Cardiac muscle cell (in vitro differentiated cells and primary cell): ENCODE results near the gene ERC2. TPM values are rescaled to one million over a fixed set of nuclear protein-coding genes. Genes with fewer than 3 reads are reported as not detected.

Experiments used
- DNase-seq, 2 donors: peaks; one replicate each; pipeline versions ENCODE4 v3.0.0 to v3.0.0-alpha.2; 2010 to 2017; ENCODE audit warnings: low read depth in 1 of 2, low spot score in 1 of 2
- H3K27ac ChIP-seq: fragments of 200-600 bp; sonication (generic); 2 replicates; pipeline ENCODE4 v1.5.1; 2016
- H3K27me3 ChIP-seq: fragments of 200-600 bp; sonication (generic); 2 replicates; pipeline ENCODE4 v1.6.0; 2016; ENCODE audit warnings: control low read depth
- H3K36me3 ChIP-seq: fragments of 200-600 bp; sonication (generic); 2 replicates; pipeline ENCODE4 v1.5.1; 2016; ENCODE audit warnings: control low read depth
- H3K4me1 ChIP-seq: fragments of 200-600 bp; sonication (generic); 2 replicates; pipeline ENCODE4 v1.8.1; 2017; ENCODE audit warnings: low read depth, mild to moderate bottlenecking, mixed run types
- H3K4me3 ChIP-seq: fragments of 200-600 bp; sonication (generic); 2 replicates; pipeline ENCODE4 v1.5.1; 2016; ENCODE audit warnings: mild to moderate bottlenecking
- H3K9me3 ChIP-seq: fragments of 200-600 bp; sonication (generic); 2 replicates; pipeline ENCODE4 v1.5.1; 2017; ENCODE audit warnings: low read depth, mild to moderate bottlenecking, control low read depth
- CTCF ChIP-seq: IDR thresholded peaks from 2 replicates; pipeline ENCODE4 v1.5.1; 2012; ENCODE audit warnings: low read depth, mild to moderate bottlenecking, low read length
- polyA plus RNA-seq: library from polyadenylated mRNA; unstranded; fragments of >200 nt; fragmentation: Nextera tagmentation; extraction: Ambion mirVana; gene quantifications from 2 replicates; pipeline ENCODE4 v1.2.1, GENCODE V29; 2016
- total RNA-seq: library from RNA; depleted of rRNA; stranded (reverse); fragments of >200 nt; gene quantifications from 2 replicates; pipeline ENCODE4 v1.2.3, GENCODE V29; 2016

ERC2 gene
- total and polyA plus RNA-seq, 2 experiments from 2014 or later = 18.1 to 29.0 TPM

- Histone ChIP-seq H3K27ac (no peak overlapping the region), H3K36me3 (no peaks in the 10 kb centered on the region), H3K4me3 (no peak overlapping the region), H3K27me3 (no peaks in the 10 kb centered on the region), H3K9me3 (no peaks in the 10 kb centered on the region), H3K4me1 (no peaks in the 10 kb centered on the region)
- no peak for TF ChIP-seq CTCF
- DNase-seq = peak in 1 of 2 donors; percentile 1
Measured at GRCh38 chr3:56059731-56060130, 408.5 kb downstream of the ERC2 start.

- no peaks in the 10 kb centered on the region for H3K27me3 ChIP-seq
- H3K4me1 ChIP-seq = no peaks in the 10 kb centered on the region
- no peak for DNase-seq
- H3K27ac ChIP-seq = no peak overlapping the region
- no peaks in the 10 kb centered on the region for H3K9me3 ChIP-seq
- H3K36me3 ChIP-seq = no peaks in the 10 kb centered on the region
- TF ChIP-seq CTCF = no peak
- no peak overlapping the region for H3K4me3 ChIP-seq
Measured at GRCh38 chr3:56055951-56056350, 412.3 kb downstream of the ERC2 start.

- Histone ChIP-seq H3K9me3 (no peaks in the 10 kb centered on the region), H3K27ac (no peak overlapping the region), H3K4me3 (no peak overlapping the region), H3K36me3 (no peaks in the 10 kb centered on the region), H3K4me1 (no peaks in the 10 kb centered on the region), H3K27me3 (no peaks in the 10 kb centered on the region)
- no peak for TF ChIP-seq CTCF
- DNase-seq = peak in 1 of 2 donors; percentile 6
Measured at GRCh38 chr3:56055546-56055945, 412.7 kb downstream of the ERC2 start.

GRCh38 chr3:56054844-56055243, 413.4 kb downstream of the ERC2 start:
- H3K4me3 ChIP-seq = no peak overlapping the region
- no peaks in the 10 kb centered on the region for H3K27me3 ChIP-seq
- H3K9me3 ChIP-seq = no peaks in the 10 kb centered on the region
- H3K36me3 ChIP-seq = no peaks in the 10 kb centered on the region
- H3K27ac ChIP-seq = no peak overlapping the region
- no peak for TF ChIP-seq CTCF
- H3K4me1 ChIP-seq = no peaks in the 10 kb centered on the region
- no peak for DNase-seq

- no peak for DNase-seq
- Histone ChIP-seq H3K9me3 (no peaks in the 10 kb centered on the region), H3K4me3 (no peak overlapping the region), H3K4me1 (no peaks in the 10 kb centered on the region), H3K27ac (no peak overlapping the region), H3K36me3 (no peaks in the 10 kb centered on the region), H3K27me3 (no peaks in the 10 kb centered on the region)
- no peak for TF ChIP-seq CTCF
Measured at GRCh38 chr3:56053727-56054126, 414.5 kb downstream of the ERC2 start.

- H3K27ac ChIP-seq = no peak overlapping the region
- no peaks in the 10 kb centered on the region for H3K36me3 ChIP-seq
- H3K9me3 ChIP-seq = no peaks in the 10 kb centered on the region
- H3K27me3 ChIP-seq = no peaks in the 10 kb centered on the region
- H3K4me3 ChIP-seq = no peak overlapping the region
- no peak for DNase-seq
- no peaks in the 10 kb centered on the region for H3K4me1 ChIP-seq
- no peak for TF ChIP-seq CTCF
Measured at GRCh38 chr3:56052188-56052587, 416.1 kb downstream of the ERC2 start.
